Smooth muscle cell (in vitro differentiated cells): ENCODE results near the gene CDH23. TPM values are rescaled to one million over a fixed set of nuclear protein-coding genes. Genes with fewer than 3 reads are reported as not detected.

Experiments used
- DNase-seq: peaks from one replicate; lab custom pipeline; 2025; ENCODE audit not compliant: unreplicated experiment; lab: John Stamatoyannopoulos, UW
- H2AFZ ChIP-seq: fragments of 200-600 bp; sonication (generic); 2 replicates; pipeline ENCODE4 v1.6.0; 2016; ENCODE audit warnings: antibody characterized with exemption, low read depth, mild to moderate bottlenecking
- H3F3A ChIP-seq: fragments of 200-600 bp; sonication (generic); 2 replicates; pipeline ENCODE4 v1.6.0; 2017; ENCODE audit warnings: antibody characterized with exemption, low read depth
- H3K27ac ChIP-seq: fragments of 200-600 bp; sonication (generic); 2 replicates; pipeline ENCODE4 v1.5.1; 2016; ENCODE audit warnings: low read depth, mild to moderate bottlenecking
- H3K27me3 ChIP-seq: fragments of 200-600 bp; sonication (generic); 2 replicates; pipeline ENCODE4 v1.6.1; 2016; ENCODE audit warnings: low read depth, mild to moderate bottlenecking
- H3K36me3 ChIP-seq: fragments of 200-600 bp; sonication (generic); 2 replicates; pipeline ENCODE4 v1.5.1; 2016; ENCODE audit warnings: low read depth
- H3K4me1 ChIP-seq: fragments of 200-600 bp; sonication (generic); 2 replicates; pipeline ENCODE4 v1.5.1; 2016; ENCODE audit warnings: low read depth
- H3K4me2 ChIP-seq: fragments of 200-600 bp; sonication (generic); 2 replicates; pipeline ENCODE4 v1.6.0; 2016; ENCODE audit warnings: mild to moderate bottlenecking
- H3K4me3 ChIP-seq: fragments of 200-600 bp; sonication (generic); 2 replicates; pipeline ENCODE4 v1.5.1; 2016; ENCODE audit warnings: mild to moderate bottlenecking
- H3K79me2 ChIP-seq: fragments of 200-600 bp; sonication (generic); 2 replicates; pipeline ENCODE4 v1.6.0; 2016; ENCODE audit warnings: low read depth, mild to moderate bottlenecking
- H3K9ac ChIP-seq: fragments of 200-600 bp; sonication (generic); 2 replicates; pipeline ENCODE4 v1.6.0; 2016; ENCODE audit warnings: low read depth
- H3K9me3 ChIP-seq: fragments of 200-600 bp; sonication (generic); replicated peaks from 2 replicates; pipeline ENCODE4 v1.5.1; 2016; ENCODE audit warnings: low read depth
- H4K20me1 ChIP-seq: fragments of 200-600 bp; sonication (generic); 2 replicates; pipeline ENCODE4 v1.6.0; 2016; ENCODE audit warnings: low read depth
- CTCF ChIP-seq: fragments of 200-600 bp; sonication (generic); IDR thresholded peaks from 2 replicates; pipeline ENCODE4 v1.5.1; 2017; ENCODE audit warnings: borderline replicate concordance, mild to moderate bottlenecking, antibody characterized with exemption; ENCODE audit not compliant: insufficient read depth, poor library complexity, severe bottlenecking
- WGBS: methylation state at CpG from one replicate; pipeline ENCODE4 v1.1.7; 2016; ENCODE audit warnings: low lambda C conversion rate; 5-methylcytosine and 5-hydroxymethylcytosine counted together
- polyA plus RNA-seq: library from polyadenylated mRNA; unstranded; fragments of >200 nt; fragmentation: Nextera tagmentation; extraction: Ambion mirVana; gene quantifications from 2 replicates; pipeline ENCODE4 v1.2.1, GENCODE V29; 2016
- total RNA-seq: library from RNA; depleted of rRNA; stranded (reverse); fragments of >200 nt; gene quantifications from 2 replicates; pipeline ENCODE4 v1.2.3, GENCODE V29; 2014

CDH23 gene
- total and polyA plus RNA-seq, 2 experiments from 2014 or later = 0.99 to 2.5 TPM

GRCh38 chr10:71773221-71773971 lies 376.7 kb downstream of the CDH23 start, which contains the start of gene VSIR:
TSS of gene VSIR (minus strand) at chr10:71773520. CDS start at chr10:71773439, 81 bp downstream.
- peak within 1 kb of the TSS; percentile 75 for H2AFZ ChIP-seq
- peak; percentile 57 for DNase-seq
- H3K27me3 ChIP-seq = no peaks in the 10 kb centered on the region
- TF ChIP-seq CTCF = peak; percentile 84
- WGBS = 3% methylated on average over 41 of the region's 55 CpGs
- peak within 1 kb of the TSS; percentile 85 for H3K4me2 ChIP-seq
- H3K79me2 ChIP-seq = no peaks in the 10 kb centered on the region
- H4K20me1 ChIP-seq = no peaks in the 10 kb centered on the region
- H3F3A ChIP-seq = peaks cover 10% of the 10 kb centered on the region
- H3K4me3 ChIP-seq = peak within 1 kb of the TSS; percentile 53
- no peaks in the 10 kb centered on the region for H3K9me3 ChIP-seq
- H3K4me1 ChIP-seq = no peaks in the 10 kb centered on the region
- H3K27ac ChIP-seq = no peak within 1 kb of the TSS
- no peaks in the 10 kb centered on the region for H3K36me3 ChIP-seq
- H3K9ac ChIP-seq = peak within 1 kb of the TSS; percentile 43

GRCh38 chr10:71774916-71775702 lies 378.4 kb downstream of the CDH23 start:
- WGBS = 96% methylated on average over 3 of the region's 3 CpGs
- DNase-seq = no peak
- H3K27ac ChIP-seq = no peak overlapping the region

DNA sequence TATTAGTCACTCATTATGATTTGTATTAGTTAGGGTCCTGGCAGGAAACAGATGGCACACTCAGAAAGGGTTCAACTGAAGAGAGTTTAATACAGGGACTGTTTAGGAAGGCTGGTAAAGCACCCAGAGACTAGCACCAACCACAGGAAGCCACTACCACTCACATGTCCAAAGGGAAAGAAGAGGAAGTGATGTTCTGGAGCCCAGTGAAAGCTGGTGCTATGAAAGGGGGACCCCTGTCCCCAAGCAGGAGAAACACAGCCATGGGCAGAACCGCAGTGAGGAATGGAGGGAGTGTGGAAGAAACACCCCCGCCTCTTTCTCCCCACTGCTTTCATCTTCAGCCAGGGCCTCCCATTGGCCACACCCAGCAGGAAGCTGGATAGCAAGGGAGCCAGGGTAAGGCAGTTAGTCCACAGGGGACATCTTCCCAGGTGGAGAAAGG lies 379.8 kb downstream of the CDH23 start:
- peaks cover 8% of the 10 kb centered on the region for H3K27me3 ChIP-seq
- H3F3A ChIP-seq = peaks cover 2% of the 10 kb centered on the region
- no peaks in the 10 kb centered on the region for H3K79me2 ChIP-seq
- H3K9ac ChIP-seq = no peak overlapping the region
- no peaks in the 10 kb centered on the region for H3K36me3 ChIP-seq
- H2AFZ ChIP-seq = no peak overlapping the region
- H3K27ac ChIP-seq = no peak overlapping the region
- WGBS = 86% methylated on average over 2 of the region's 2 CpGs
- DNase-seq = no peak
- H3K4me2 ChIP-seq = no peak overlapping the region
- TF ChIP-seq CTCF = no peak
- no peaks in the 10 kb centered on the region for H4K20me1 ChIP-seq
- H3K4me1 ChIP-seq = no peaks in the 10 kb centered on the region
- H3K4me3 ChIP-seq = no peak overlapping the region
- H3K9me3 ChIP-seq = no peaks in the 10 kb centered on the region

More at GRCh38 chr10:71774916-71775702, 378.4 kb downstream of the CDH23 start:
- Histone ChIP-seq H3K4me1 (no peaks in the 10 kb centered on the region), H3K4me2 (no peak overlapping the region), H4K20me1 (no peaks in the 10 kb centered on the region), H3F3A (peaks cover 7% of the 10 kb centered on the region), H3K27me3 (no peaks in the 10 kb centered on the region), H3K9ac (no peak overlapping the region), H3K79me2 (no peaks in the 10 kb centered on the region), H3K4me3 (no peak overlapping the region), H3K9me3 (no peaks in the 10 kb centered on the region), H3K36me3 (no peaks in the 10 kb centered on the region), H2AFZ (no peak overlapping the region)
- no peak for TF ChIP-seq CTCF
